CD4-positive, alpha-beta T cell treated with Interferon gamma for 1 hour (primary cell): ENCODE measurements around the gene NFKB1.

Experiments
- DNase-seq: peaks from one replicate; pipeline ENCODE4 v3.0.0-alpha.2; 2020

Gene NFKB1

GRCh38 chr4:102502543-102502818 is 1.3 kb downstream of the NFKB1 start:
- DNase-seq: no peak

- DNase-seq: no peak
Measured at GRCh38 chr4:102503301-102503746, 2.2 kb downstream of the NFKB1 start.

GRCh38 chr4:102503831-102504786 is 3.0 kb downstream of the NFKB1 start:
- DNase-seq: no peak

- DNase-seq: no peak
Measured at GRCh38 chr4:102504941-102505340, 3.8 kb downstream of the NFKB1 start.

- DNase-seq: no peak
Measured at GRCh38 chr4:102505708-102506107, 4.5 kb downstream of the NFKB1 start.

- DNase-seq: no peak
Measured at GRCh38 chr4:102506523-102506922, 5.4 kb downstream of the NFKB1 start.

GRCh38 chr4:102511830-102512605 is 10.9 kb downstream of the NFKB1 start:
- no peak for DNase-seq

- DNase-seq: no peak
Measured at GRCh38 chr4:102514298-102514964, 13.3 kb downstream of the NFKB1 start.

- no peak for DNase-seq
Measured at GRCh38 chr4:102517753-102518152, 16.6 kb downstream of the NFKB1 start.

GRCh38 chr4:102518703-102519131 is 17.6 kb downstream of the NFKB1 start:
- DNase-seq: peak; percentile 28

- no peak for DNase-seq
Measured at GRCh38 chr4:102519925-102520324, 18.8 kb downstream of the NFKB1 start.

GRCh38 chr4:102521570-102521969 is 20.4 kb downstream of the NFKB1 start:
- no peak for DNase-seq

- no peak for DNase-seq
Measured at GRCh38 chr4:102522031-102522440, 20.9 kb downstream of the NFKB1 start.

- DNase-seq: no peak
Measured at GRCh38 chr4:102524691-102525090, 23.5 kb downstream of the NFKB1 start.

- DNase-seq: no peak
Measured at GRCh38 chr4:102525097-102525496, 23.9 kb downstream of the NFKB1 start.

- no peak for DNase-seq
Measured at GRCh38 chr4:102525504-102525903, 24.3 kb downstream of the NFKB1 start.

GRCh38 chr4:102526532-102526931 is 25.4 kb downstream of the NFKB1 start:
- no peak for DNase-seq

GRCh38 chr4:102527695-102528283 is 26.6 kb downstream of the NFKB1 start:
- no peak for DNase-seq

GRCh38 chr4:102529977-102530376 is 28.8 kb downstream of the NFKB1 start:
- no peak for DNase-seq

- DNase-seq: no peak
Measured at GRCh38 chr4:102530986-102531385, 29.8 kb downstream of the NFKB1 start.

- DNase-seq: no peak
Measured at GRCh38 chr4:102531462-102531861, 30.3 kb downstream of the NFKB1 start.

GRCh38 chr4:102533348-102533747 is 32.2 kb downstream of the NFKB1 start:
- DNase-seq: no peak

- DNase-seq: no peak
Measured at GRCh38 chr4:102533904-102534303, 32.7 kb downstream of the NFKB1 start.
